ENCODE data around the gene ARID1B.

GRCh38 chr6:156735751-156736150, 41.4 kb upstream of the ARID1B start:
- no peak for TF ChIP-seq POLR2AphosphoS5 (IDR thresholded peaks at IDR 0.05)
- no peak for TF ChIP-seq CTCF (IDR thresholded peaks at IDR 0.05)

Data from transverse colon (tissue), 4 donors.